H9 (cell line): ENCODE results near the gene TAS2R10. TPM values are rescaled to one million over a fixed set of nuclear protein-coding genes. Genes with fewer than 3 reads are reported as not detected.

Experiments
- DNase-seq: peaks from one replicate; pipeline ENCODE4 v3.0.0-alpha.2; 2017
- H2AFZ ChIP-seq: one replicate; pipeline ENCODE4 v1.6.1; 2013; ENCODE audit warnings: mild to moderate bottlenecking, low read length, control low read depth, moderate library complexity
- H2AK5ac ChIP-seq: 2 replicates; pipeline ENCODE4 v1.6.1; 2013; ENCODE audit warnings: low read length, control low read depth, mixed read lengths; ENCODE audit not compliant: insufficient read length
- H2BK120ac ChIP-seq: one replicate; pipeline ENCODE4 v1.6.1; 2013; ENCODE audit warnings: low read depth, mild to moderate bottlenecking, low read length, control low read depth, inconsistent platforms; ENCODE audit not compliant: poor library complexity, severe bottlenecking
- H2BK12ac ChIP-seq: 2 replicates; pipeline ENCODE4 v1.6.1; 2013; ENCODE audit warnings: low read length, control low read depth, mixed read lengths, low read depth; ENCODE audit not compliant: insufficient read length
- H2BK15ac ChIP-seq: 2 replicates; pipeline ENCODE4 v1.6.1; 2013; ENCODE audit warnings: low read depth, low read length, control low read depth
- H2BK20ac ChIP-seq: one replicate; pipeline ENCODE4 v1.6.1; 2013; ENCODE audit warnings: low read depth, mild to moderate bottlenecking, low read length, control low read depth, inconsistent platforms; ENCODE audit not compliant: poor library complexity, severe bottlenecking
- H2BK5ac ChIP-seq: 2 replicates; pipeline ENCODE4 v1.6.1; 2013; ENCODE audit warnings: low read length, control low read depth, mixed read lengths; ENCODE audit not compliant: insufficient read length
- H3K14ac ChIP-seq: 2 replicates; pipeline ENCODE4 v1.6.1; 2013; ENCODE audit warnings: low read length, control low read depth; ENCODE audit not compliant: insufficient read depth
- H3K18ac ChIP-seq: 2 replicates; pipeline ENCODE4 v1.6.1; 2013; ENCODE audit warnings: low read depth, mild to moderate bottlenecking, mixed read lengths, low read length, control low read depth; ENCODE audit not compliant: insufficient read length
- H3K23ac ChIP-seq: 2 replicates; pipeline ENCODE4 v1.6.1; 2013; ENCODE audit warnings: low read length, control low read depth, mixed read lengths, low read depth; ENCODE audit not compliant: insufficient read length
- H3K23me2 ChIP-seq: 2 replicates; pipeline ENCODE4 v1.6.1; 2013; ENCODE audit warnings: low read depth, mild to moderate bottlenecking, mixed read lengths, low read length, control low read depth; ENCODE audit not compliant: insufficient read length, poor library complexity, severe bottlenecking
- H3K27ac ChIP-seq: 2 replicates; pipeline ENCODE4 v1.5.1; 2013; ENCODE audit warnings: low read length, control low read depth, mixed read lengths, low read depth; ENCODE audit not compliant: insufficient read length
- H3K27me3 ChIP-seq: 2 replicates; pipeline ENCODE4 v1.6.1; 2013; ENCODE audit warnings: low read length, control low read depth, inconsistent platforms; ENCODE audit not compliant: insufficient read depth
- H3K4ac ChIP-seq: 2 replicates; pipeline ENCODE4 v1.6.1; 2013; ENCODE audit warnings: low read depth, mild to moderate bottlenecking, control low read depth, inconsistent platforms, low read length, moderate library complexity
- H3K4me1 ChIP-seq: 2 replicates; pipeline ENCODE4 v1.6.1; 2013; ENCODE audit warnings: low read length, control low read depth, inconsistent platforms; ENCODE audit not compliant: insufficient read depth
- H3K4me2 ChIP-seq: 2 replicates; pipeline ENCODE4 v1.6.1; 2013; ENCODE audit warnings: low read length, control low read depth, mixed read lengths; ENCODE audit not compliant: insufficient read length, insufficient read depth
- H3K56ac ChIP-seq: 2 replicates; pipeline ENCODE4 v1.6.1; 2013; ENCODE audit warnings: low read depth, mild to moderate bottlenecking, mixed read lengths, low read length, control low read depth; ENCODE audit not compliant: insufficient read length
- H3K79me1 ChIP-seq: 2 replicates; pipeline ENCODE4 v1.6.1; 2013; ENCODE audit warnings: low read depth, mild to moderate bottlenecking, moderate library complexity, low read length, control low read depth, inconsistent platforms; ENCODE audit not compliant: insufficient read depth, poor library complexity, severe bottlenecking
- H3K79me2 ChIP-seq: 2 replicates; pipeline ENCODE4 v1.6.1; 2013; ENCODE audit warnings: low read length, control low read depth, inconsistent platforms; ENCODE audit not compliant: insufficient read depth
- H3K9ac ChIP-seq: 2 replicates; pipeline ENCODE4 v1.6.1; 2013; ENCODE audit warnings: low read length, control low read depth, mixed read lengths; ENCODE audit not compliant: insufficient read length; ENCODE audit errors: extremely low read depth
- H3K9me3 ChIP-seq: one replicate; pipeline ENCODE4 v1.6.1; 2013; ENCODE audit warnings: low read depth, low read length, inconsistent platforms; ENCODE audit not compliant: control insufficient read depth
- H3T11ph ChIP-seq: one replicate; pipeline ENCODE4 v1.6.1; 2013; ENCODE audit warnings: mild to moderate bottlenecking, low read length, control low read depth, inconsistent platforms
- H4K20me1 ChIP-seq: one replicate; pipeline ENCODE4 v1.6.1; 2013; ENCODE audit not compliant: control insufficient read depth, insufficient read length, insufficient read depth
- H4K5ac ChIP-seq: 2 replicates; pipeline ENCODE4 v1.6.1; 2013; ENCODE audit warnings: low read depth, mild to moderate bottlenecking, mixed read lengths, low read length, control low read depth; ENCODE audit not compliant: insufficient read length
- H4K8ac ChIP-seq: replicated peaks from 2 replicates; pipeline ENCODE4 v1.6.1; 2013; ENCODE audit warnings: low read length, control low read depth, mixed read lengths, low read depth; ENCODE audit not compliant: insufficient read length
- H4K91ac ChIP-seq: 2 replicates; pipeline ENCODE4 v1.6.1; 2013; ENCODE audit warnings: low read depth, mild to moderate bottlenecking, moderate library complexity, mixed read lengths, low read length, control low read depth; ENCODE audit not compliant: insufficient read length
- H3K27ac Mint-ChIP-seq, 3 experiments: 2 replicates in 2 of 3; 3 replicates in 1 of 3; pipeline ENCODE4 v1.8.0; 2020 to 2021; ENCODE audit warnings: mixed read lengths in 3 of 3, mild to moderate bottlenecking in 1 of 3, moderate library complexity in 1 of 3
- H3K27me3 Mint-ChIP-seq: 2 replicates; pipeline ENCODE4 v1.8.0; 2021; ENCODE audit warnings: low read depth, mild to moderate bottlenecking, moderate library complexity, mixed read lengths
- H3K36me3 Mint-ChIP-seq, 3 experiments: 2 replicates in 2 of 3; 3 replicates in 1 of 3; pipeline ENCODE4 v1.8.0; 2020 to 2021; ENCODE audit warnings: low read depth in 3 of 3, mixed read lengths in 3 of 3; ENCODE audit not compliant: insufficient read depth in 1 of 3
- H3K4me1 Mint-ChIP-seq, 2 experiments: 2 replicates each; pipeline ENCODE4 v1.8.0; 2020; ENCODE audit warnings: mixed read lengths in 2 of 2
- H3K4me3 Mint-ChIP-seq, 2 experiments: 2 replicates in 1 of 2; 3 replicates in 1 of 2; pipeline ENCODE4 v1.8.0; 2020 to 2021; ENCODE audit warnings: mild to moderate bottlenecking in 2 of 2, mixed read lengths in 2 of 2, moderate library complexity in 1 of 2
- H3K9me3 Mint-ChIP-seq, 2 experiments: 2 replicates in 1 of 2; 3 replicates in 1 of 2; pipeline ENCODE4 v1.8.0; 2020; ENCODE audit warnings: mild to moderate bottlenecking in 2 of 2, mixed read lengths in 2 of 2, moderate library complexity in 1 of 2
- WGBS: extraction: QIAGEN DNeasy Blood & Tissue Kit; methylation state at CpG from one replicate; pipeline ENCODE4 v1.1.7; 2013; ENCODE audit warnings: missing lambda C conversion rate, low lambda C conversion rate, mixed read lengths; ENCODE audit not compliant: insufficient read length; ENCODE audit errors: extremely low coverage; 5-methylcytosine and 5-hydroxymethylcytosine counted together
- total RNA-seq: library from RNA; stranded (reverse); gene quantifications from 2 replicates; pipeline ENCODE4 v1.2.1, GENCODE V29; 2021
- TF ChIP-seq, protein P1 (sequence below): fragments of 200-600 bp; sonication (generic); conservative IDR thresholded peaks from 3 replicates; pipeline ENCODE4 v1.8.0; 2021; ENCODE audit warnings: antibody characterized with exemption, mild to moderate bottlenecking

Gene TAS2R10
- total RNA-seq, 1 experiment from 2014 or later = 0.22 TPM

DNA sequence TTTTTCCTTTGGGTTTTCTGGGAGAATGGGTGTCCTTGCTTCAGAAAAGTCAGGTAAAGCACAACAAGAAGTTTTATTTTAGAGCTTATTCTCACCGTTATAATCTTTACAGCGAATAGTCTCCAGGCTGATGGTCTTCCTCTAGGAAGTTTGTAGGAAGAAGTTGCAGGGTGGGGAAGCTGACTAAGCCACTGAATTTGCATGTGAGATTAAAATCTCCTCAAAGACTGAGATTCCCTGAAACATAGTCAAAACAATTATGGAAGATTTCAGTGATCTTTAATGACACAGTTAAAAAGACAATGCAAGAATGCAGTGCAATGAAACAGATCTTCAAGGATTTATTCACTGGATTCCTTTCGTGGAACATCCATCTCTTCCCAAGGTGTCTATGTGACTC, 1.2 kb downstream of the TAS2R10 start:
- H3K27ac ChIP-seq = no peak overlapping the region
- no peaks in the 10 kb centered on the region for H3K9me3 ChIP-seq
- H4K91ac ChIP-seq = no peak overlapping the region
- H2BK12ac ChIP-seq = no peak overlapping the region
- no peak overlapping the region for H3K56ac ChIP-seq
- Mint-ChIP-seq H3K4me3 (no peak overlapping the region), H3K4me1 (no peaks in the 10 kb centered on the region), H3K9me3 (no peaks in the 10 kb centered on the region), H3K27me3 (no peaks in the 10 kb centered on the region), H3K36me3 (no peaks in the 10 kb centered on the region), H3K27ac (no peak overlapping the region)
- H3K18ac ChIP-seq = no peak overlapping the region
- H3T11ph ChIP-seq = no peak overlapping the region
- H2BK5ac ChIP-seq = no peak overlapping the region
- no peaks in the 10 kb centered on the region for H3K23me2 ChIP-seq
- TF ChIP-seq, protein P1, sequence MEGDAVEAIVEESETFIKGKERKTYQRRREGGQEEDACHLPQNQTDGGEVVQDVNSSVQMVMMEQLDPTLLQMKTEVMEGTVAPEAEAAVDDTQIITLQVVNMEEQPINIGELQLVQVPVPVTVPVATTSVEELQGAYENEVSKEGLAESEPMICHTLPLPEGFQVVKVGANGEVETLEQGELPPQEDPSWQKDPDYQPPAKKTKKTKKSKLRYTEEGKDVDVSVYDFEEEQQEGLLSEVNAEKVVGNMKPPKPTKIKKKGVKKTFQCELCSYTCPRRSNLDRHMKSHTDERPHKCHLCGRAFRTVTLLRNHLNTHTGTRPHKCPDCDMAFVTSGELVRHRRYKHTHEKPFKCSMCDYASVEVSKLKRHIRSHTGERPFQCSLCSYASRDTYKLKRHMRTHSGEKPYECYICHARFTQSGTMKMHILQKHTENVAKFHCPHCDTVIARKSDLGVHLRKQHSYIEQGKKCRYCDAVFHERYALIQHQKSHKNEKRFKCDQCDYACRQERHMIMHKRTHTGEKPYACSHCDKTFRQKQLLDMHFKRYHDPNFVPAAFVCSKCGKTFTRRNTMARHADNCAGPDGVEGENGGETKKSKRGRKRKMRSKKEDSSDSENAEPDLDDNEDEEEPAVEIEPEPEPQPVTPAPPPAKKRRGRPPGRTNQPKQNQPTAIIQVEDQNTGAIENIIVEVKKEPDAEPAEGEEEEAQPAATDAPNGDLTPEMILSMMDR = no peak
- H2BK120ac ChIP-seq = no peak overlapping the region
- DNase-seq = no peak
- no peak overlapping the region for H3K9ac ChIP-seq
- H3K4me2 ChIP-seq = no peak overlapping the region
- H3K4ac ChIP-seq = no peak overlapping the region
- no peak overlapping the region for H2AFZ ChIP-seq
- H4K8ac ChIP-seq = no peak overlapping the region
- no peak overlapping the region for H2AK5ac ChIP-seq
- no peaks in the 10 kb centered on the region for H3K79me2 ChIP-seq
- no peak overlapping the region for H3K14ac ChIP-seq
- H4K20me1 ChIP-seq = no peaks in the 10 kb centered on the region
- H3K4me1 ChIP-seq = no peaks in the 10 kb centered on the region
- H2BK20ac ChIP-seq = no peak overlapping the region
- WGBS = no CpG with 5 or more reads among the region's 3 CpGs
- no peaks in the 10 kb centered on the region for H3K79me1 ChIP-seq
- H3K23ac ChIP-seq = no peak overlapping the region
- no peaks in the 10 kb centered on the region for H3K27me3 ChIP-seq
- H2BK15ac ChIP-seq = no peak overlapping the region
- H4K5ac ChIP-seq = no peak overlapping the region
